Activated T-cell treated with anti-CD3 and anti-CD28 coated beads for 4 hours (primary cell): ENCODE measurements around the gene RANBP17.
"Not testable (repeated sequence)": the region's sequence is repeated elsewhere in the genome, so short reads cannot be mapped to it uniquely, and the experiment has no call there.

Experiments
- DNase-seq: peaks from one replicate; pipeline ENCODE4 v3.0.0-alpha.2; 2020

Gene RANBP17

DNA sequence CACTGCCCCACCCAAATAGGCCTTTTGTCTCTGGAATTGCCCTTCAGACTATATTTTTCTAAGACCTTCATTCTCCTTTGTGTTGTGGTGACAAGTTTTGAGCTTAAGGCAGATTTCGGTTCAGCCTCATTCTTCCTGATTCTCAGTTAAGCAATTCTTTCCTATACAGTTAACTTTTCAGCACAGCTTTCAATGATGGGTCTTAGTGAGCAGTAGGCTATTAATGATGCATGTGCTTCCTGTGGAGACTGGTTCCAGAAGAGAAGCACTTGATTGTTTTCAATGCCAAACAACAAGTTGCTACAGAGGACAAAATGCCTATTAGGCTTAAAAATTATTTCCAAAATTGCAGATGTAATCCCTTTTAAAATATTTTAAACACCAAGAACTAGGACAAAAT lies 399.5 kb downstream of the RANBP17 start:
- DNase-seq: no peak

DNA sequence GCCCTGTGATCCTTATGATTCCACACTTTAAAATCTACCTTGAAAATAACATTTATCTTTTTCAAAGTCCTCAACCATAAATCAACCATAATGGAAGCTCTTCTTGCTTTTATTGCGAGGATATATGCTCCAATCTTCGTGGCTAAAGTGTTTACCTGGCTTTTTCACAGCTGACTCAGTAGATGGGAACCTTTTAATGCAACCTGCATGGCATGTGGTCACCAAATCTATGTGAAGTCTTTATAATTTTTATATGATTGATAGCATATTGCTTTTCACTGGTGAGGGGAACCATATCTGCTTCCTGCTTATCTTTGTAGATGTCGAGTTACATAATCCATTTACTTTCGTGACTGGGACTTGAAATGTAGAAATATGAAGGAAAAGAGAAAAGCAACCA lies 400.1 kb downstream of the RANBP17 start:
- DNase-seq: no peak

DNA sequence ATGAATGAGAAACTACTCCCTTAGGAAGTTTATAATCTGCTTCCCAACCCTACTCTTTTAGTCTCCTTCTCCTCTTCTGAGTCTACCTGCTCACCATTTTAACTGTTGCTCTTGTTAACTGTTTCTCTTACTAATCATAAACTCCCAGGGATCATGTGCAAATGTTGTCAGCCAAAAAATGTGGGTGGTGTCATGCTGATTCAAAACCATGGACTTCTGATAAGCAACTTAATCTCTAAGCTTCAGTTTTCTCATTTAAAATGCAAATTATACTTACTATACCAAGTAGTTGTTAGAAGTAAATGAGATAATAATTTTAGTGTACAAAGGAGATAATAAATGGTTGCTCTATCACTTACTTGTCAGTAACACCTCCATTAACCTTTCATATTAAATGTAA lies 401.4 kb downstream of the RANBP17 start:
- no peak for DNase-seq

DNA sequence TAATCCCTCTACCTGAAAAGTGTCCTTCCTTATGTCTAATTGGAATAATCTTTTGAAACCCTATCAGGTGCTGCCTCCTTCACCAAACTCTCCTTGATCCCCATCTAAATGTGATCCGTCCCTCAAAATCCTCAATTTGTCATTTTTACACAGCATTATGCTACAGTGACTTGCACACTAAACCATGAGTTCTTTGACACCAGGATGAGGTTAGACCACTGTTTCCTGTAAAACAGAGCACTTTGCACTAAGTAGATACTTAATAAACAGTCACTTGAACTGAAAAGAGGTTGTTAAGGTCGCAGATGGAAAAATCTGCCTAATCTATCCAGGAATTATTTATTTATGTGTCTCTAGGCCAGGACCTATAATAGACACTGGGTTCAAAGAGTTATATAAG lies 403.0 kb downstream of the RANBP17 start:
- DNase-seq: no peak

DNA sequence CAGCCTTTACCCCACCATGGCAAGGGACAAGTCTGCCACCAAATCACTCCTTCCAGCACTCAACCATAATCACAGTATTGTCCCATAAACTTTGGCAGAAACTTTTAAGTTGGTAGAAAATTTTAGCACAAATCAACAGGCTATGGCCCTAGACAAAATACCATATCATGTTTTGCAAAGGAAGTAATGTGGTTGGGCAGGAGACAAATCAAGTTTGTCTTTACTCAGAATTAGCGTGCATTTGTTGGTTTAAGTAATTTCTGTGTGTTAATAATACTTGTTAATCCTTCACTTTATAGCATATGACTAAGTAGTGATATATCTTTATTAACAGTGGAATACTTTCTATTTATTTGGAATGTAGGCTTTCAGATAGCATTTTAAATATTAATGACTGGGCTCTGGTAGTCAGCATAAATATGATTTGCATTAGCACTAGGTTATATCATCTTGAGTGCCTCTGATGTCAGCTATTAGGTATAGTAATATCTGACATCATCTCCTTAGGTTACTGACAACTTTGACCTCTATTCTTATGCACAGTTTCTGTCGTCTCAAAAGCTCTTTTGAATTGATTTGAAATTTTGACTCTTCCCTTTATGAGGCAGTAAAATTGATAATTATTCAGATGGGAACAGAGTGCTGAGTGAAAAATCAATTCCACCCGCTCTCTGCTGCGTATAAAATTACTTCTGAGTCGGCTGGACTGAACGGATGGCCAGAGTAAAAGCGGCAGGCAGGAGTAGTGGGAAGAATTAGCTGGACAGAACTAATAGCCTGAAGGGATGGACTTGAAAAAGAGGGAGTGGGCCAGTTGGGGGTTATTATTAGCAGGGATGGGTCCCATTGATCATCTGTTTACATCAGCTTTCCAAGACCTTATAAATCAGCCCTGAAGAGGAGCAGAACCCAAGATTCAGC lies 407.1 kb downstream of the RANBP17 start:
- DNase-seq: no peak

DNA sequence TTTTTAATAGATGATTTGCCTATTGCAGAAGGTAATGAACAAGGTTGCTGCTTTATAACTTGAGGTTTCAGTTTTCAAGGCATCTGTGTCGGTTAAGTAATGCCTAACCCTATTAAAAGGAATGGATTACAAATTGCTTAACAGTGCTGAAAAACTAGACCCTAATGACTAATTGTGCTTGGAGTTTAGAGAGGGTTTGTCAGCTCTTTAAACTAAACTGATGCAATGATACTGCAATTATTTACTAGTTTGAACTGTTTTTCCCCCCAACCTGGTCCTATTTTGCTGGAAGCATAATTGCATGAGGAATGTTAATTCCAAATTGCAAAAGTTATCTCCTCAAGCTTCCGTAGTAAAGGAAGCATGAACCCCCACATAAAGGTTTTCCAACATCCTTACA lies 407.9 kb downstream of the RANBP17 start:
- no peak for DNase-seq

DNA sequence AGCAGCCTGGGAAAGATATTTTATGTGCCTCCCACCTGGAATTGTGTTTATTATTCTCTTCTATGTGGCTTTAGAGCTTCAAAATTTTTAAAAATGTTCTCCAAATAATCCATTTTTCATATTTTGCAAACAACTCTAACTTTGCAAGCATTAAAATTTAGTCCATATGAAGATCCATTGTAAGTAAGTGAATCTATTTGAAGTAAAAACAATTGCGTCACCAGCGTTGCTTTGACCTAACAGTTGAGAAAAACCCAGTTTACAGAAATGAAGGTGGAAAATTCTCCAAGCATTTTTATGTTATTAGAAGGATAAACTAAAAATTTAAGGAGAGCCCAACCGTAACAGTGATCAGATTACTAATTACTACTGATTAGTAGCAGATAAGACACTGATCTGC lies 408.3 kb downstream of the RANBP17 start:
- no peak for DNase-seq

DNA sequence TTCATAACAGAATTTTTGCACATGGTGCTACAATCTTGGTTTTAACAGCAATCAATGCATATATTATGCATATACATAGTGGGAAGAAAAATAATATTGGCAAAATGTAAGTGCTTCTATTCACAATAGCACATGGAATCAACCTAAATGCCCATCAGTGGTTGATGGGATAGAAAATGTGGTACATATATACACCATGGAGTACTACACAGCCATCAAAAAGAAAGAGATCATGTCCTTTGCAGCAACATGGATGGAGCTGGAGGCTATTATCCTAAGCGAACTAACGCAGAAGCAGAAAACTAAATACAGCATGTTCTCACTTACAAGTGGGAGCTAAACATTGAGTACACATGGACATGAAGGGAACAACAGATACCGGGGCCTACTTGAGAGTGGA lies 410.0 kb downstream of the RANBP17 start:
- no peak for DNase-seq

DNA sequence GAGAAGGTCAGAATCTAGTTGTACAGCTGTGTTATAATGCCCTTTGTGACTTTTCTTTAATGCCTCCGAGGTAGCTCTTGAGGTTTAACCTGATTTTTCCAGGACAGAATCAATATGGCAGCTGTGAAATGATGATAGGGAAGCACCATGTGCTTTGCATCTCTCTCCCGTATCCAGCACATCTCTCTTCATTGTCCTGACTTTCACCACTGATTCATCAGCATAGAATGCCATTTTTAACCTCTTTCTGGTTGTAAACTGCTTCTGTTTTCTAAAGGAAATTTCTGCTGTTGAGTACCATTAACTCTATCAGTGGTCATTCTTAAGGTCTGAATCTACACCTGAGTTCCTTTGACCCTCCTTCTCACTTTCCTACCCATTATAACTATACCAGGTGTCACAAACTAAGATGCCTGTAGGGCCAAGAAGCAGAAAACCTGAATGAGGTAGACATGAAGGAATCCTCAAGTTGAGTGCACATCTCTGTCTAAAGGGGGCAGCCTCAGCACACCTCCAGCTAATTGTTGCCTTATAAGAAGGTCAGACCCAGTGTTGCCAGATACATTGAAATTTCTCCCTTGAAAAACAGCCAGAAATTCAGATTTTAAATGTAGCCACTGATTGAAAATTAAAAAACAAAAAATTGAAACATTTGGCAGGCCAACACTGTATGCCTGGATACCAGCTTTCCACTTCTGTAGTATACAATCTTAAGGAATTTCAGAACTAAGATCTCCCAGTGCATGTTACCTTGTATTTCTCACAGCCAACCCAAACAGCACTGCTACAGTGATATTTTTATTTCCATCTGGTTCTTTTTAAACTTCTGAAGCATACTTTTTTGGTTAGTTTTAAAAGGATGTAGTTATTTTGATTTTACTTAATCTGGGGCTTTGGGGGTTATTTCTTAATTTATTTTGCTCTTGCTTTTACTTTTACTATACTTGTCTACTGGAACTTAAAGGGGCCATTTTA lies 411.5 kb downstream of the RANBP17 start:
- DNase-seq: no peak

DNA sequence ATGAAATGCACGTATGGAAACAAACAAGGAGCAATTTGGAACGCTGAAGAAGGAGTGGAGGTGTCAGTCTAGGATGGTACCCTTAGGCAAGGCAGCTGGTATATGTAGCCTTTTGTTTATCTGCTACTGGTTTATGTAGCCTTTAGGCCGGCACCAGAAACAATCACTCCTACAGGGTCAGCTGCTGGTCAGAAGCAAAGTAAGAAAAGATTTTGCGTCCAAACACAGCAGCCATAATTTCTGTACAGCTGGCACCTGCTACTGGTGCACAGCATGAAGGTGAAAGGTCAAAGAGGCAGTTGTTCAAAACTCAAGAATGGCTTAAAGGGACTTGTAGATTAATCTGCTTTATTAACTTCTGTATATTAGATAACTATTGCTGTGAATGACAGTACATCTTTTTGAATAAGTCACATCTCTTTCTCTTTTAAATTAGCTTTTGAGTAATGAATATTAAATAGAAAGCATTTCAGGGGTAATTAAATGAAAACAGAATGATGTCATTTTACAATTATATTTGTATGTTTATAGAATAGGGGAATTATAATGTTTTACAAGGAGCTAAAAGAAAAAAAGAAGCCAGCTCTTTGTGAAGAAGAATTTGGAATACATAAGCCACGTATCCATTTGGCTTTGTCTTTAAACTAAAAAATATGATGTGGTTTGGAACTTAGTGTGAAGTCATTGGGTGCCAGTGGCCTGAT lies 414.2 kb downstream of the RANBP17 start:
- DNase-seq: no peak

DNA sequence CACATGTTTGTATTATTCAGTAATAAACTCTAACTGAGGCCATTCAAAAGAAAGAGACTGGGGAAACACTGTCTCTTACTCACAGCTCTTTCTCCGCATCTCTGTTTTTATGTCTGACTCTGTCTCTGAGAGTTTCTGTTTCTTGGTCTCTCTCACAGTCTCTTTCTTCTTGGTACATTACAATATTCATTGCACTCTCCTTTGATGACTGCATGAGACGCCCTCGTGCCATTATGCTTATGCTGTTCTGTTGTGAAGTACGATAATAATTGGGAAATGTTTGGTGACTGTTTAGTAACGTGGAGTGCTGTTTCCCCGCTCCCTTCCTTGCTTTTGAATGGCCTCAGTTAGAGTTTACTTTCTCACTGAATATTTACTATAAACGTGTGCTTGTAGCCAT lies 421.9 kb downstream of the RANBP17 start:
- no peak for DNase-seq

DNA sequence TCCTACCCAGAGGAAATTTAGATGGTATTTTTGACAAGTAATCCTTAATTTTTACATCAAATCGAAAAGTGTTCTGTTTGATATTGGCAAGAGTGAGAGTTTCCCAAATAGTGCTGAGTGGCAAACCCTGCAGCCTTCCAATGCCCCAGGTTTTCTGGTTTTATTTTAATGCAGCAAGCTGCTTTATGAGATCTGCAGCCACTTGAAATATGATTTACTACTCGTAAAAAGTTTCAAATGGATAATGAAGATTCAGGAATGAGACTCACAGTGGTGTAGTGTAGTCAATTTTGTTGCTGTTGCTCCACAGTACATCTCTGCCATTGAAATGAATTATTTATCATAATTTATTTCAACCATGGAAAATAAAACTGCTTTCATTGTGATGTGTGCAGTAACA lies 423.6 kb downstream of the RANBP17 start:
- no peak for DNase-seq

DNA sequence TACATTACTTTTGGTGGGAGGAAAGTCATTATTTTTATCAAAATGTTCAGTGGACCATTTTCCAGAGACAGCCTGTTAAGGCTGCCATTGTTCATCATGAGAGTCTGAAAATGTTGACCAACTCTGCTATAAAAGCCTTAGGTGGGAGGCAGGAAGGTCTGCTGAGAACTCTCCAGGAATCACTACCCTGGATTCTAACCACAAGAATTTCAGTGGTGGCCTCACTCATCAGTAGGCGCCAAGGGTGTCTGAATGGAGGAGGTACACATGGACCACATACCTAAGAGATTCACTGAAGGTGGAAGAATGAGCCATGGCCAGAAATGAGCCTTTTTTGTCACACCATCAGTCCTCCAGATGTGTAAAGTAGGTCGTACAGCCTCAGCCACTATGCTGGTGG lies 426.2 kb downstream of the RANBP17 start:
- no peak for DNase-seq

DNA sequence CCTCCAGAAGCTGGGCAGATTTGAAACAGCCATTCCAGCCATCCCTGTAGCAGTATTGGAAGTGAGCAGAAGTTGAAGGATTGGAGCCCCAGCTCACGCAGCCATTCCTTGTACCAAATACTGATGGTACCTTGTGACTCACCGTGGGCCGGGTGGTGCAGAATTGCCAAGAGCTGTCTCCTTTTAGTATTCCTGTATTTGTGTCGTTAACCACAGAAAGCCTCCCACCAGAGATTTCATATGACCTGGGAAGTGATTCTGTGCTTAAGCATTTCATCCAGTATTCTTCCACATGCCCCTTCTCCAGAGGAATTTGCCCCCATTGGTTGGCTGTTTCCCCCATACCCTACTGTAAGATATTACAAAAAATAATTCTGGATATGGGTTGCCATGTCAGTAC lies 429.6 kb downstream of the RANBP17 start:
- DNase-seq: no peak

DNA sequence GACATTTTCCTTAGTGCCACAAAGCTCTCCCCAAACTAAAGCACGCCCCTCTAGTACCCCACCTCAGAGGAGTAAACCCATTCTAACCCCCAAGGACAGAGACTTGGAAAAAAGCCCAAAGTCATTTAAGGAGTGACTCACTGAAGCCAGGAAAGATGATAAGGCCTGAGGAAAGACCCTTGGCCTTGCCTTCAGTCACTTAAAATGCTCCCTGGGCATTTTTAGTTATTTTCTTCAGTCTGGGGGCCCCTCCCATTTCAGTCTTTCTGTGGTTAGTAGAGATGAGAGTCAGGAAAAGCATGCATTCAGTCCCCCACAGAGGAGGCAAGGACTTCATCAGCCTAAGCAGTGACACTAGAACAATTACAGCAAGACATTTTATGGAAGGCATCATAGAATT lies 433.5 kb downstream of the RANBP17 start:
- no peak for DNase-seq

DNA sequence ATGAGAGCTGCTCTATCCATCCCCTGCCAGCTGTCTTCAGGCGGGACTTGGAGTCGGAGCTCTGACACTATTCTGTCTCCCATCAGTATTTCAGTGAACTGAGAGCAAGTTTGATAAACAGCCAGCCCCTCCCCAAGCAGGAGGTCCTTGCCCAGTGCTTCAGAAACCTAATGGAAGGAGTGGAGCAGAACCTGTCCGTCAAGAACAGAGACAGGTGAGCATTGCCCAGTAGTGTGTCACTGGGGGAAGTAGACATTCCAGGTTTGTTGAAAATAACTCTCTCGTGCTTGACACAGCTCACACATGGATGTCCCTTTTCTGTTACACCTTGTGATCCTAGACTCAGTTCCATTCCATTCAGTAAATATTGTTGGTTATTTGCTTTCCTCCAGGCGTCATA lies 434.0 kb downstream of the RANBP17 start:
- no peak for DNase-seq

DNA sequence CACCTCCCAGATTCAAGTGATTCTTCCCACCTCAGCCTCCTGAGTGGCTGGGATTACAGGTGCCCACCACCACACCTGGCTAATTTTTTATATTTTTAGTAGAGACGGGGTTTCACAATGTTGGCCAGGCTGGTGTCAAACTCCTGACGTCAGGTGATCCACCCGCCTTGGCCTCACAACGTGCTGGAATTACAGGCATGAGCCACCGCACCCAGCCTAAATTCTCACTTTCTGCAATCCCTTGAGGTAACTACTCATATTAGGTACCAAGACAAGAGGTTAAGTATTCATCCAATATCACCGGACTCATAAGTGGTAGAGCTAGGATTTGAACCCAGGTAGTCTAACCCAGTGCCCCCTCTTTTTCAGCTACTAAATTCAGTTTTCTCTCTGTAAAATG lies 436.1 kb downstream of the RANBP17 start:
- DNase-seq: not testable (repeated sequence)

DNA sequence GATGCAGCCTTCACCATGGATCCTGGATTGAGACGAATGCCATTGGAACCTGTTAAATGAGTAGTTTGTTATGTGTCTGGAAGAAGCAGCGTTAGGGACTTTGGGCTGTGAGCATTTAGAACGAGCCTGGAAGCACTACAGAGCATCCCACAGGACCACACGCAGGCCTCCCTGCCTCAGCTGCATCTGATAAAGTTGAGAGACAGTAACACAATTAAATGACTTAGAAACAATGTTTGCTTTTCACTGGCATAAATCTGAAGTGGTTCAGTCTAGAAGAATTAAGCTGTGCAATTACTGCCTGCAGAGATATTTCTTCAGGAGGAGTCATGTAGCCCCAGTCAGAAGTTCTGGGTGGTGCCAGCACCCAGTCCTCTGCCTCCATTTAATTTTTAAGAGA lies 437.4 kb downstream of the RANBP17 start:
- no peak for DNase-seq

DNA sequence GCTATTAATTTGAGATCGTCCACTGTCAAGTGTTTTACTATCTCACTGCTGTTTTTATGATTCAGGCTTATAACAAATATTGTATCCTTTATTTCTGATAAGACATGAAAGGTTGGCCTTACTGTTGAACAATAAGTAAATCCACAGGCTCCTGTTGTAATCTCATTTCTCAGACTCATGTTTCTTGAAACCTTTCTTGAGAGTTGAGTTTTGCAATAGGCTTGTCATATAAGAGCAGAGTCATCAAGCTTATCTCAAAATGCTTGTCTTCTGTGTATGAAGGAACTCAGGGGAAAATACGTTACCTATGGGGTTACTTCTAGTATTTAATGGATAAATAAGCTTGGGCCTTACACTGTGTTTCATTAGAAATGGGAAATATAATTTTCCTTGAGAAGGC lies 438.0 kb downstream of the RANBP17 start:
- no peak for DNase-seq

DNA sequence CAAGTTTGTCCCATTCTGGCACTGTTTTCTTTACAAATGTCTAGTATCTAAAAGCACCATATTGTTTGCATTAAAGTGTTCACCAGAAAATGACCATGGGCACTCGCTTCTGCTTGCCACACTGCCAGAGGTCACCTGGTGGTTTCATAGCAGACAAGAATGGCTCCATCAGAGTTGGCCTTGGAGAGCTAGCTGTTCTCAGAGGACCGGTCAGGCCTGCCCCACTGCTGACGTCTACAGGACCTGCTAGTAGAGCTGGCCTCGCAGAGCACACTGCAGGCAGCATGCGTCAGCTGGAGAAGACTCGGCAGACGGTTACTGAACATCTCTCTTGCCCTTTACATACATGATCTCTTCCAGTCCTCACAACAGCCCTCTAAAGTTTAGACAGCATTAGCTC lies 438.5 kb downstream of the RANBP17 start:
- DNase-seq: no peak

DNA sequence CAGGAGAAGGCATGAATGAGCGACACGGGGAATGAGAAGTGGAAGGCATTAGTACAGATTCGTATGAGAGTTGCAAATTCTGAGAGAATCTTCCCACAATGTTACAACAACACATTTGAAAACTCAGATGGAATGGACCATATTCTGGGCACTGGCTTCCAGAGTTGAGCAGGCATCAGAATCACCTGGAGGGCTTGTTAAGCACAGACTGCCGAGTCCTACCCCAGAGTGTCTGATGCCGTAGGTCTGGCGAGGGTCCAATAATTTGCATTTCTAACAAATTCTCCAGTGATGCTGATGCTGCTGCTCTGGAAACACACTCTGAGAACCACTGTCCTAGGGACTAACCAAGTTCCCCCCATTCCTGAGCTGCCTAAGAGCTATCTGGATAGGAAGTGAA lies 444.3 kb downstream of the RANBP17 start:
- no peak for DNase-seq

DNA sequence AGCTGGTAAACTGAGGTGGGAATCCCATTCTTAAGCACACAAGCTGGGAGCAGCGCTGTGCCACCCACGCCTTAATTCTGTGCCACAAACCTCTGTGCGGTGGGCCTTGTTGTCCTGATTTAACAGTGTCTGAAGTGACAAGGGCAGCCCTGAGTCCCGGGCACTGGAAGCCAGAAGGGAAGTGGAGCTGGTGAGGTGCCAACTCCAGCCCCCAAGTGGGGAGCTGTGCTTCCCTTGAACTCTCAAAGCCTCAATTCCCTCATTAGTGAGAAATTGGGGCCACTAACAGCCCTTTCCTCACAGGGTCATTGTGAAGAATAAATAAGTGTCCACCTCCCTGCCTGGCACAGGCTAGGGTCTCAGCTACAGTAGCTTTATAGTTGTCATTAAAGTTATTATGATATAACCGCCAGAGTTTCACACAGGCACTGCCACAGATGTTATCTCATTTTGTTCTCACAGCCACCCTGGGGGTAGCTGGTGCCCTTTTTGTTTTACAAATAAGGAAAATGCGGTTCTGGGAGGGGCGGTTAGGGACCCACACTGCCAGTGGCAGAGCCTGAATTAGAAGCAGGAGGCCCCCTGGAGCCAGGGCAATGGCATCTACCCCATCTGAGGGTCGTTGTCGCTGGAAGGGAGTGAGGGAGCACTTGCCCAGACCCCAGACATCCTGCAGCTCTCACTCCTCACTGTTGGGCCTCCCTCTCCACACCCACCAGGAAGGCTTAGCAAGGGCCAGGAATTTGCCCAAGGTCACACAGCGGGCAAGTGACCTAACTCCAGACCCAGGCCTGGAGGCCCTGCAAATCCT lies 445.2 kb downstream of the RANBP17 start:
- DNase-seq: no peak
